Measurements from ENCODE around the gene LSM14A.
"Not testable (repeated sequence)": the region's sequence is repeated elsewhere in the genome, so short reads cannot be mapped to it uniquely, and the experiment has no call there.

Gene LSM14A

DNA sequence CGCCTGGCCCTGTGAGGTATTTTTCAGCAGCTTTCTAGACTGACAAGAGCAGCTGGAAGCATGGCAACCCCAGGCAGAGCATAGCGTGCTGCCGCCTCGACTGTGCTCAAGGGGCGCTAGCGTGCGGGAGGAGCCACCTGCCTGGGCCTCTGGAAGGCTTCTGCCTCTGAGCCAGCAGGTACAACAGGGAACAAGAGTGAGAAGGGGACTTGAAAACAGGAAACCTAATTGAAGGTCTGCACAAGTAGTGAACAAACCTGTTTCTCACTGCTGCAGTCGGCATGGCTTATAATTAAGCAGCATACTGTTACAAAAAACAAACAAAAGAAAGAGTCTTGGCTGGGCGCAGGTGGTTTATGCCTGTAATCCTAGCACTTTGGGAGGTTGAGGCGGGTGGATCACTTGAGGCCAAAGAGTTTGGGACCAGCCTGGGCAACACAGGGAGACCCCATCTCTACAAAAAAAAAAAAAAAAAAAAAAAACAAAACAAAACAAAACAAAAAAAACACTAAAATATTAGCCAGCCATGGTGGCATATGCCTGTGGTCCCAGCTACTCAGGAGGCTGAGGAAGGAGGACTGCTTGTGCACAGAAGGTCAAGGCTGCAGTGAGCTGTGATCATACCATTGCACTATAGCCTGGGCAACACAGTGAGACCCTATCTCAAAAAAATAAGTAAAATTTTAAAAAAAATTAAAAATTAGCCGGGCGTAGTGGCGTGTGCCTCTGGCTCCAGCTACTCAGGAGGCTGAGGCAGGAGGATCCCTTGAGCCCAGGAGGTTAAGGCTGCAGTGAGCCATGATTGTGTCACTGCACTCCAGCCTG lies 69.4 kb downstream of the LSM14A start:
- in situ Hi-C loops (cut with HindIII; ENCODE audit: low pct_ligation_motif_present, low pct_unique_long_range_greater_than_20kb, low sequenced_read_pairs) = no loop called here
- DNase-seq = no peak

- in situ Hi-C loops (cut with HindIII; ENCODE audit: low pct_ligation_motif_present, low pct_unique_long_range_greater_than_20kb, low sequenced_read_pairs); DNase-seq: not testable (repeated sequence)
Observed at GRCh38 chr19:34243138-34243875, 71.0 kb downstream of the LSM14A start.

GRCh38 chr19:34243876-34244578 lies 71.7 kb downstream of the LSM14A start:
- no peak for DNase-seq
- in situ Hi-C loops (cut with HindIII; ENCODE audit: low pct_ligation_motif_present, low pct_unique_long_range_greater_than_20kb, low sequenced_read_pairs) = no loop called here

- no peak for DNase-seq
- in situ Hi-C loops (cut with HindIII; ENCODE audit: low pct_ligation_motif_present, low pct_unique_long_range_greater_than_20kb, low sequenced_read_pairs) = no loop called here
Observed at GRCh38 chr19:34244611-34245299, 72.5 kb downstream of the LSM14A start.

- no peak for DNase-seq
- in situ Hi-C loops (cut with HindIII; ENCODE audit: low pct_ligation_motif_present, low pct_unique_long_range_greater_than_20kb, low sequenced_read_pairs) = no loop called here
Observed at GRCh38 chr19:34246340-34246739, 74.0 kb downstream of the LSM14A start.

GRCh38 chr19:34248941-34249340 lies 76.6 kb downstream of the LSM14A start:
- DNase-seq = no peak
- in situ Hi-C loops (cut with HindIII; ENCODE audit: low pct_ligation_motif_present, low pct_unique_long_range_greater_than_20kb, low sequenced_read_pairs) = no loop called here

GRCh38 chr19:34253167-34253566 lies 80.9 kb downstream of the LSM14A start:
- DNase-seq; in situ Hi-C loops (cut with HindIII; ENCODE audit: low pct_ligation_motif_present, low pct_unique_long_range_greater_than_20kb, low sequenced_read_pairs): not testable (repeated sequence)

DNA sequence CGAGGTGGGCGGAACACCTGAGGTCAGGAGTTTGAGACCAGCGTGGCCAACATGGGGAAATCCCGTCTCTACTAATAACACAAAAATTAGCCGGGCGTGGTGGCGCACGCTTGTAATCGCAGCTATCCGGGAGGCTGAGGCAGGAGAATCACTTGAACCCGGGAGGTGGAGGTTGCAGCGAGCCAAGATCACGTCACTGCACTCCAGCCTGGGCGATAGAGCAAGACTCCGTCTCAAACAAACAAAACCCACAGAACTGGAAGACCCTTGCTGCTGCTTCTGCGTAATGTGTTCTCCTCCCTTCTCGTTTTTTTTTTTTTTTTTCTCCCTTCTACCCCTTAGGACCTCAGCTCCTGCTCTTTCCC lies 81.4 kb downstream of the LSM14A start:
- in situ Hi-C loops (cut with HindIII; ENCODE audit: low pct_ligation_motif_present, low pct_unique_long_range_greater_than_20kb, low sequenced_read_pairs); DNase-seq: not testable (repeated sequence)

DNA sequence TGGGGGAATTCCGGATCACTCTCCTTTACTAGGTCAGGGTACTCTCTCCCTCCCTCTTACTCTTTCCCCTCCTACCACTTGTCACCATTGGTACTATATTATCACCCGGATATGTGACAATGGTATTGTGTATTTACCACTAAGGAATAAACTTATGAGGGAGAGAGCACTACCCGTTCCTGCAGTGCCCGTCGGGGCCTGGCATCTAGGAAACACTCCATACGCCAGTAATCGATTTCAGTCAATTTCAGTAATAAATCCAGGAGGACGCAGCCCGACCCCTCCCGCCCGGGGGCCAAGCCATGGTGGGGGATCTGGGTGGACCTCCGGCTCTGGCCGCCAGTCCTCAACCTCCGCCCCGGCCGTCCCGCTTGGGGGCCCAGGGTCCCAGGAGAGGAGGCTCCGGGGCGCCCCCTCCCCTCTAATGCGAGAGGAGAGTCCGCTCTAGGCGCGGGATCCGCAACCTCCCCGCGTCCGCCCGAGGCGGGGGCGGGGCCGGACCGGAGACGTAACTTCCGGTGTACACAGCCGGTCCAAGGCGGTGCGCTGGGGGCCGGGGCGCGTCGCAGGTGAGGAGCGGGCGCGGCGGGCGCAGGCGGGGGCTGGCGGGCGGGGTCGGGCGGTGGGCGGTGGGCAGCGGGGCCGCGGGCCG lies 81.9 kb downstream of the LSM14A start, which contains the start of gene GARRE1:
Gene GARRE1, plus strand, starts transcription at position 509 of the 652 bp plus-strand sequence. CDS start 45,920 bp downstream, outside the sequence.
- peak; percentile 71 for DNase-seq

GRCh38 chr19:34254698-34255432 lies 82.6 kb downstream of the LSM14A start:
- in situ Hi-C loops (cut with HindIII; ENCODE audit: low pct_ligation_motif_present, low pct_unique_long_range_greater_than_20kb, low sequenced_read_pairs) = no loop called here
- peak; percentile 47 for DNase-seq

More for the DNA sequence above, 81.9 kb downstream of the LSM14A start, which contains the start of gene GARRE1:
- in situ Hi-C loops (cut with HindIII; ENCODE audit: low pct_ligation_motif_present, low pct_unique_long_range_greater_than_20kb, low sequenced_read_pairs) = no loop called here

- in situ Hi-C loops (cut with HindIII; ENCODE audit: low pct_ligation_motif_present, low pct_unique_long_range_greater_than_20kb, low sequenced_read_pairs) = no loop called here
- no peak for DNase-seq
Observed at GRCh38 chr19:34255546-34255945, 83.2 kb downstream of the LSM14A start.

GRCh38 chr19:34256835-34257558 lies 84.7 kb downstream of the LSM14A start:
- DNase-seq = no peak
- in situ Hi-C loops (cut with HindIII; ENCODE audit: low pct_ligation_motif_present, low pct_unique_long_range_greater_than_20kb, low sequenced_read_pairs) = no loop called here

GRCh38 chr19:34257559-34257924 lies 85.2 kb downstream of the LSM14A start:
- in situ Hi-C loops (cut with HindIII; ENCODE audit: low pct_ligation_motif_present, low pct_unique_long_range_greater_than_20kb, low sequenced_read_pairs) = no loop called here
- no peak for DNase-seq

- in situ Hi-C loops (cut with HindIII; ENCODE audit: low pct_ligation_motif_present, low pct_unique_long_range_greater_than_20kb, low sequenced_read_pairs) = no loop called here
- DNase-seq = peak; percentile 14
Observed at GRCh38 chr19:34259367-34260095, 87.2 kb downstream of the LSM14A start.

DNA sequence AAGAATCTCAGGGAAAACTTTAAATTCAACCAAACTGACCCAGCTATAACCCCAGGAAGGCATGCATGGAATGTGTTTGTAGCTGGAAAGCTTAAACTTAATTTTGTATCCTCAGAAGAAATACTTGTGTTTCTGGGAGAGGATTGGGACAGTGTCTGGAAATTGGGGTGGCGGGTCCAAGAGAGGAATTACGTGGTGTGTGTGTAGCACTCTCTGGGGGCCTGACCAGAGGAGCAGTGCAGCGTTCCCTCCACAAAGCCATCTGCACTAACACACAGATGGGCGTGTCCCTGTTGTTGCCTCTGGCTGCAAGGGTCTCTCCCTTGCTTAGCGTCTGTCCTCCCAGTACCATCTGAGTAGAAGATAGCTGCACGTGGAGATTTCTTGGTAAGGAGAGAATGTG lies 88.5 kb downstream of the LSM14A start:
- DNase-seq = no peak
- in situ Hi-C loops (cut with HindIII; ENCODE audit: low pct_ligation_motif_present, low pct_unique_long_range_greater_than_20kb, low sequenced_read_pairs) = no loop called here

DNA sequence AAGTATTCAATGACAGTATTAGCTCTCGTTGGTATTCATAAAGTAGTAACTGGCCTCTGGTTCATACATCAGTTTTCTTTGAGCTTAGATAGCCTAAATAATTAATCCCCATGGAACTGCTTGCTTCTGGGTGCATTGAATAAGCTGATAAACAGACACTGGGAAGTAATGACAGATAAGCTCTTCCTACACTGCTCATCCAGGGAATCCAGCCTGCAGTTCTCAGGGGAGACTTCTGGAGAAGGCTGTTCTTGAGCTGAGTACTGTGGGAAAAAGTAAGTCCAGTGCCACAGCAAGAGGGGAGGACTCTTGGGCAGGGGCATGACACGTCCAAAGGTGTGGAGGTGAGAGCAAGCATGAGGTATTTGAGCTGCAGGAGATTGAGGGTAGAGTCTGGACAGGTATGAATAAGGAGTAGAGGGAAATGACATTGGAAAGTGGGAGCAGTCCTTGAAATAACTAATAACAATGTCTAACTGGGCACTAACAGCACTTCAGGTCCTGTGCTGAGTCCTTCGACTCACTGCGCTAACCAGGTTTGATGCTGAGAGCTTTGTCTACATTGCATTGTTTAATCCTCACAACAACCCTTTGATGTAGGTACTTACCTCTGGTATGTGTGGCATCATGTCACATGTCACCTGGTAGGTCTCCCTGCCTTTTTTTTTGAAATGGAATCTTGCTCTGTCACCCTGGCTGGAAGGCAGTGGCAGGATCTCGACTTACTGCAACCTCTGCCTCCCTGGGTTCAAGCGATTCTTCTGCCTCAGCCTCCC lies 89.2 kb downstream of the LSM14A start:
- DNase-seq = no peak
- in situ Hi-C loops (cut with HindIII; ENCODE audit: low pct_ligation_motif_present, low pct_unique_long_range_greater_than_20kb, low sequenced_read_pairs) = no loop called here
